ENCODE measurements around the gene TREML2.

The TREML2 gene

DNA sequence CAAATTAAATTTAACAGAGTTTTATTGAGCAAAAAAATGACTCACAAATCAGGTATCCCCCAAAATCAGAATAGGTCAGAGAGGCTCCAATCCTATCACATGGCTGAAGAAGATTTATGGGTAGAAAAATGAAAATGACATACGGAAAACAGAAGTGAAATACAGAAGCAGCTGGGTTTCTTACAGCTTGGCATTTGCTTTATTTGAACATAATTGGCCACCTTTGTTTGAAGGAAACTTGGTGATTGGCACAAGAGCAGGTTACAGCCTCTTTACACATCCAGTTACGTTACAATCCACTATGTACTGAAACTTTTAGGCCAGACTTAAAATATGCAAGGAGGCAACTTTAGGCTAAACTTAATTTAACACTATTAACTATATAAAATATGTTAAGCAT is 26.3 kb downstream of the TREML2 start:
- DNase-seq, result peak; percentile 18 to 36

DNA sequence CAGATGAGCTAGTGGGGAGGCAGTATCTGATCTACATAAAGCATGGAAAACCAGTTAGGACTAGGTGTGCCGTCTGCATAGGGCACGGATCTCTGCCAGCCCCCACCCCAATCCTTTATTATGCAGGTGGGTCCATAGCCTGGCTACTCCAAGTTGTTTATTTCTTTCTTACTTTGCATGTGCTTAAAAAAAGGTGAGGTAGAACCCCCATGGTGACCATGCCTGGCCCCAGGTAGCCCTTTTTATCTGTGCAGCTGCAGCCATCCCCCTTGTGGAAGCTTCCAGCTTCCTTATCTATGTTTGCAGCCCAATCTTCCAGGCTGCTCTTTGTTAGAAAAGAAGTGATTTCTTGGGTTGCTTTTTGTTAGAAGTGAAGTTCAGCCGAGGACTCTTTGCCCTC is 29.0 kb downstream of the TREML2 start:
- DNase-seq, result no peak

DNA sequence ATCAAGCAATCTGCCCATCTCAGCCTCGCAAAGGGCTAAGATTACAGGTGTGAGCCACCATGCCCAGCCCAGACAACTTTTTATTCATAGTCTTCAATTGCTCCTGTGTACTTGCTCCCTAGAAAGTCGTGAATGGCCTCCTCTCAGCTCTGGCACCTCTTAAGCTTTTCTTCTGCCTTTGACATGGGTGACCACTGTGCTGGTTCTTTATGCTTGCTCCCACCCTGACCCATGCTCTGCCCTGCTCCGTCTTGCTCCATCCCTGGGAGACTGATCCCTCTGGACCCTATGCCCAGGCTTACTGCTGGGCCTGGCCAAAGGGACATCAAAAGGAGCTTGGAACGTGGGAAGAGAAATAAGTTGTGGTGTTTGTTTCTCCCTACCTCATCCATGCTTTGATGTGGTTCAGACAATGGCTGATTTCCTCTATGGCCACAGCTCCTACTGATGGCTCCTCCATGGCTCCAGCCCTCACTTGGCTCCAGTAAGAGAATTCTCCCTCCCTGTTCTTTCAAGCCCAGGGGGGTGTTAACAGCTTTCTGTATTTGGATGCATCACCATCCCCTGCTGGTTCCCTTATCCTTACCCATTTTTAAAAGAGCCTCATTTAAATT is 30.3 kb downstream of the TREML2 start:
- DNase-seq, result no peak

DNA sequence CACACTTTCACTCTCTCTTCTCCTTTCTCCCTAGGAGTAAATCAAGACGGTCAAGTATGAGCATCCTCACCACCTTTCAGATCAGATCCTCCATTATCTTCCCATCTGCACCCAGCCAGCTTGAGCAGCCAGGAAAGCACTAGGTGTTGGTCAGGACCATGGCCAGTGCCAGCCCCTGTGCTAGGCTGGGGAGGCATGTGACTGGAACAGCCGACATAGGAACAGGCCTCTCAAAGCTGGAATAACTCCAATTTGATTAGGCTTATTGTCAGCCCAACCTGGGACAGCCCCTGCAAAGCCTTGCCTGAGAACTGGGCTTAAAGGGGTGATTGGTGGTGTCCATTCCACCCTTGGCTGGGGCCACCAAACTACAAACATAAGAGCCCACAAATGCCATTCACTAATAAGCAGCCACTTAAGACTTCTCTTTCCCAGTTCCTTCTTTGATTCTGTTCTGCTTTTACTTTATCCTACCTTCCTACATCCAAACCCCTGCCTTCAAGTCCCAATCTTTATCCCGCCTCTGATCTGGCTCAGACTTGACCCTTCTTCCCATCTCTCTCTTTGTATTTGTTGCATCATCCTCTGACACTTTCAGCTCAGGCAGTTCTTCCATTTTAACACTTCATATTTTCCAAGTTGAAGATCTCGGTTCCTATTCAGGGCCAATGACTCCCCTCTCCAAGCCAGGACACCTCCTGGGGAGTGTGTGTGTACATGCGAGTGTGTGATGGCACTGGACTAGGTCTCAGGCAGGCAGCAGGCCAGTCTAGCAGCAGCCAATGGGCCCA is 33.6 kb downstream of the TREML2 start:
- DNase-seq, result no peak

DNA sequence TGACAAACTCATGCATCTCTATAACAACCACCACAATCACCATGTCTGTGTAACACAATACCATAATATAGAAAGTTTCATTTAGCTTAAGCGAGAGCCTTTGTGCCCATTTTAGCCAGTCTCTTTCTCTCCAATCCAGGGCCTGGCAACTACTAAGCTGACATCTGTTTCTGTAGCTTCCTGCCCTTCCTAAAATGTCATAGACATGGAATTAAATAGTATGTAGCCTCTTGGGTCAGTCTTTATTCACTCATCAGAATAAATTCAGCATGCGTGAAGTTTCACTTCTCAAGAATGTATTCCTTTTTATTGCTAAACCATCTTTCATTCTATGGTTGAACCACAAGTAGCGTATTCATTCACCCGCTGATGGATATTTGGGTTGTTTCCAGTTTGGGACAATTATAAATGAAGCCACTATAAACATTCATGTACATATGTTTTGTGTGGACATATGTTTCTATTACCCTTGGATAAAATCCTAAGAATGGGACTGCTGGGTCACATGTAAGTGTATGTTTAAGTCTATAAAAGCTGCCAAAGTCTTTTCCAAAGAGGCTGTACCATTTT is 36.3 kb downstream of the TREML2 start:
- no peak for DNase-seq

DNA sequence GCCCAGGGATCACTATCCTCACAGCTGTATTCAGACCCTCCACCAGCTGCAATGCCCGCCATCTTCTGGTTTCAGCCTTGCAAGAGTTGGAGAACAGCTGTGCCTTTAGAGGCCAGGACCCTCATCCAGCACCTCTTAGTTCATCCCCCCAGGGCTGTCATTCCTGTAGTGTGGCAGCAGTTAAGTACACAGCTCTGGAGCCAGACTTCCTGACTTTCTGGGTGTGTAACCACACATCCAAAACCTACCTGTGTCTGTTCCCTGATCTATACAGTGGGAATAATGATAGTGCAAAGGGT is 37.6 kb downstream of the TREML2 start:
- no peak for DNase-seq

DNA sequence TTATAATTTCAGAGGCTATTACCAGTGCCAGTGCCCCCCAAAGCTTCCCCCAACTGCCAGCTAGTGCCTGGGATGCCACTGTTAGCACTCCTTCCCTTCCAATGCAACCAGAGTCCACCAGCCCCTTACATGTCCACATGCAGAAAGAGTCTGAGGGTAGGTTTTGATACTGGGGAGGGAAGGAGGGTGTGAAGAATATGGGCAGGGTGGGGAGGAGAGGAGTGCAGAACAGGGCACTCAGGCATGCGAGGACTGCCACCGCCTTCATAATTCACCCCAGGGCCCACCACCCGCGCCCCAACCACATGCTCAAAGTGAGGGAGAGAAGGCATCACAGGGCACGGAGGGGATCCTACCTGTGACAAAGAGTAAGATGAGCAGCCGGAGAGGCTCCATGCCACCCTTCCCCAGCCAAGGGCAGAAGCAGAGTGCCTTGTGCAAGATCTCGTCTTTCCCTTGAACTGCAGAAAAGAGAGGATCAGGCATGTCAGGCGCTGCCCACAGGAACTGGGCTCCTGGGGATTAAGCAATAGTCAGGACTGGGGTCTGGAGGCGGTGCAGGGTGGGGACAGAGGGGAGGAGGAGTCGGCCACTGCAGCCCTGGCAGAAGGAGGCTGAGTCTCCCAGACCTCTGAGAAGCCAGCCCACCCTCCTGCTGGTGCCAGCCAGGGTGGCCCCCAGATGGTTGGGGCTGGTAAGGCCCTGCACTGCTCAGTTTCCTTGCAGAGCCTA is 38.1 kb downstream of the TREML2 start, which contains the start of gene TREM2:
Gene TREM2 (minus strand): TSS at position 430 of the 732 bp plus-strand sequence. CDS start 34 bp downstream, at position 396.
- peak; percentile 41 to 63 for DNase-seq

DNA sequence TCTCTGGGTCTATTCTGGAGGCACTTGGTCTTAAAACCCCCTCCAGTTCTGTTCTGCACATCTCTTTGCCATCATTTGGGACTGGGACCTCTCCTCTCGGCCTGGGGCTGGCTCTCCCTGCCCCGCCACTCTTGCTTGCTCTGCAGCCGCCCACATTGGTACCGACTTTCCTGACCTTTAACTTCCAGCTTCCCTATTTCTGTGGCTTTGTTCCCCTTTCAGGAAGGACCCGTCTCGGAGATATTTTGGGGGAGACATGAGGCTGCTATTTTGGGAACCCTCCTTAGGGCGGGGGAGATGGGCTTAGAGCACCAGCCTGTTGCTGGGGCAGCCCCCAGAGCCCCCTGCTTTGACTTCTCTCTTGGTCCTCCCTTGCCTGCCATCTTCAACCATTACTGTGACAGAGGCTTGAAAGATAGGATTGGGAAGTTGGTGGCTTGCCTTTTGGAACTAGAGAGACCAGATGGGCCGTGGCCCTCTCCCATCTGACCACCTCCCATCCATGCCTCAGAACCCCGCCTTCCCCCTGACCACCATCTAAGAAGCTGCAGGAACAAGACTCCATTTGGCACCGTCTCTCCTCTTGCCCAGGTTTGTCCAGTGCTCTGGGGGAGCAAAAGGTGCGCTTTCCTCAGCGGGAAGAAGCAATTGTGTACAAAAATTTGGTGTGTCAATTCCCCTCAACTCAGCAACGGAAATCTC is 38.9 kb downstream of the TREML2 start:
- peak; percentile 65 to 66 for DNase-seq

DNA sequence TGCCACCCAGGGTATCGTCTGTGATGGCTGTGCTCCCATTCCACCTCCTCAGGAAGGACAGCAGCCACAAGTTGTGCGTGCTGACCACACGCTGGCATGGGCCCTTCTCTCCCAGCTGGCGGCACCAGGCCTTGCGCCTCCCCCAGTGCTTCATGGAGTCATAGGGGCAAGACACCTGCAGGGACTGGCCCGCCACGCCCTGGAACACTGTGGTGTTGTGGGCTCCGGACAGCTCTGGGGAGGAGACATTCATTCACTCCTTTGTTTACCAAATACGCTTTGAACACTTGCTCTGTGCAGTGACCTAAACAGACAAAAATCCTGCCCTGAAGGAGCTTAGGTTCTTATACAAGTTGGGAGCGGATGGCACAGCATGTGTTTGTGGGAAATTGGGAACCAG is 39.6 kb downstream of the TREML2 start:
- no peak for DNase-seq

DNA sequence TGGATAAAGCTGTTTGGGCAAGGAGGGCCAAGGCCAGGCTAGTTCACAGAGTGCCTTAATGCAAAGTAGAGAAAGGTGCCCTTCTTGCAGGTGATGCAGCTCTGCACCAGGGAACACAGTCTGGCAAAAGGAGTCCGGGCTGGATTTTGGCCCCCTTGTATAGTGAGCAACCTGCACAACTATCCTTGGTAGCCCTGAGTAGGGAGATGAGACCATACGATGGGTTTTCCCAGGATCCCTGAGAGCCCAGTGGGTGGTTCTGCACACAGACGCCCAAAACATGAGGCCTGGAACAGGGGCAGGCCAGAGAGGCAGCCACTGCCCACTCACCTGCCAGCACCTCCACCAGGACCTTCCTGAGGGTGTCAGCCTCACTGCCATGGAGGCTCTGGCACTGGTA is 40.0 kb downstream of the TREML2 start:
- DNase-seq, result no peak

DNA sequence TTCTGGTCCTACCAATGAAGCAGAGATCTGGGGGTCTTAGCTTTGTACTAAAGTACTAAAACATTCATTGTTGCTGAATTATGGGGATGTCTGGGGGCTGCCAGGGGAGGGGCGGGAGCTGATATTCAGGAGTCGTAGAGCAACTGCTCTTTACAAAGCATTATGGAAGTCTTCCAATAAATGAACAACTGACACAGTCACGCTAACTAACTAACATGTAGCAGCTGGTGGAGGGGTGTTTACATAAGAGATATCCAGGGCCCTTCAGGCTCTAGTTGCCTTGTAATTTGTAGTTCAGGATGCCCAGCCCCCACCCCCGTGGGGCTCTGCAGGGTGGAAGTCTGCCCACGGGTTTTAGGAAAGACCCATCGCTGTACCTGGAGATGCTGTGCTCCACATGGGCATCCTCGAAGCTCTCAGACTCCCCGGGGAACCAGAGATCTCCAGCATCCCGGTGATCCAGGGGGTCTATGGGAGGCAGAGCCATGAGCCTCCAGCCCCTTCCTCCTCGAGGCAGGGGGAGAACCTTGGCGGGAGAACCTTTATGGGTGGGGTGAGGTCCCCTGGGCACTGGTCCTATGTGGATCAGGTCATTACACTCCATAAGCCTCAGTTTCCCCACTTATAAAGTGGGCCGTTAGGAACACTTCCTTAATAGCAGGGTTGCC is 41.4 kb downstream of the TREML2 start:
- DNase-seq, result no peak

DNA sequence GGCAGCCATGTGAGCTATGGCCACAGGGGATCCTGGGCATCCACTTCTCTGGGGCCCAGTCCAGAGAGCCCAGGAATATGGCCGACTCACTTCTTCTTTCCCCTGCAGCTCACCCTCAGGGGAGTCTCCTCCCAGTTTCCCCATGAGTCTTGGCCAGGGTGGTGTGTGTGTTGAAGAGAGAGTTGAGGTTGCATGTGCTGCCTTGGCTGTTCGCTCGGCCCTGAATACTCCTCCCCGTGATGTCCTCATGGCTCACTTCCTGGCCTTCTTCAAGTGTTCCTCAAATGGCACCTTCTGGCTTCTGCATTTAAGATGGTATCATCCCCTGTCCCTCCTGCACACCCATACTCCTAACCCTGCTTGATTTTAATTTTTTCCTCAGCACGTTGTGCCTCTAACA is 43.6 kb downstream of the TREML2 start:
- peak; percentile 64 to 69 for DNase-seq

DNA sequence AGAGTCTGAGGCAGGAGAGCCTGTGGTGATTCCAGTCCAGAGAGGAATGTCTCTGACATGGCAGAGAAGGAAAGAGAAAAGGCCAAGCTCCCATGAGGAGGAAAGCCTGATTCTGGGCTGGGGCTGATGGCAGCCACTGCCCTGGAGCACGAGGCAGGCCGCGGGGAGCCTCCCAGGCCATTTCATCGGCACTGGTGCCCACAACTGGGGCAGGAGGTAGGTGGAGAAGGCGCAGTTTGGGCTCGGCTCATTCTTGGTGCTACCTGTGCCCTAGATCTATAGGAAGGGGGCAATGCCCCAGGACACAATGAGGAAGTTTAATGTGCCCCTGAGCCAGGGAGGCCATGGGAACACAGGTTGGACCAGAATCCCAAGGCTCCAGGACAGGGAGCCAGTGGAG is 44.2 kb downstream of the TREML2 start:
- no peak for DNase-seq

DNA sequence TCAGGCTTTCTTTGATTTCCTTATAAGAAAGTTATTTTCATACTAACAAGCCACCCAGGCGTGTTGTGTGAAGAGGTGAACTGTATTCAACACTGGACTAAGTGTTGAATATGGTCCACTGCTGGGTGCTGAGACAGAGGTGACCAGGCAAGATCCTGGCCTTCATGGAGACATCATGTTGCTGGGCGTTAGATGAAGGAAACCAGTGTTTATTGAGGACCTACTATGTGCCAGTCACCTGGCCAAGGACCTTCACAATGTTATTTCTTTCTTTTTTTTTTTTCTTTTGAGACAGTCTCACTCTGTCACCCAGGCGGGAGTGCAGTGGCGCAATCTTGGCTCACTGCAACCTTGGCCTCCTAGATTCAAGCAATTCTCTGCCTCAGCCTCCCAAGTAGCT is 44.9 kb downstream of the TREML2 start:
- DNase-seq, result no peak

DNA sequence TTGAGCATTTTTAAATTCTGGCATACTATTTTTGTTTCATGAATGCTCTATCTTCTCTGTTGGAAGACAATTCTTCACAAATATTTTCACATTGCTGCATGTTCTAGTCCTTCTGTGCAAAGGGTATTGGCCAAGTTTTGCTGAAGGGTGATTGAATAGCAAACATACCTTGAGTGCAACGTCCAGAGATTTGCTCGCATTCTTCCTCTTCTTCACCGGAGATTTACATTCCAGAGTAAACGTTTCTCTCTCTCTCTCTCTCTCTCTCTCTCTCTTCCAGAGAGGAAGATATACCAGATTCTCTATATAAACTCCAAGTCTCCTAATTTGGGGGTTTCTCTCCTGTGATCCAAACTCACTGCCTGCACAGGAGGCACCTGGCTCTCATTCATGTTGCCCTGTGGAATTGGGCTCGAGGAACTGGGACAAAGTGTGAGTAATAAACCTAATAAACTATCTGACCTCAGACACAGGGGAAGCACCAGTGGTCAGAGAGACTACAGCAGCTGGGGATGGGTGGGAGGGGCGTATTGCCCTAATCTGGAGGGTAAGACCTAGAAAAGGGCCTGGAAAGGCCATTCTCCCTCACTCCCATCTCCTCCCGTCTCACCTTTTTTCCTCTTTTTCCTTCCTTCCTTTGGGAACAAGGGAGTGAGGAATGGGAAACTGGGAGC is 45.7 kb downstream of the TREML2 start:
- DNase-seq, result no peak

DNA sequence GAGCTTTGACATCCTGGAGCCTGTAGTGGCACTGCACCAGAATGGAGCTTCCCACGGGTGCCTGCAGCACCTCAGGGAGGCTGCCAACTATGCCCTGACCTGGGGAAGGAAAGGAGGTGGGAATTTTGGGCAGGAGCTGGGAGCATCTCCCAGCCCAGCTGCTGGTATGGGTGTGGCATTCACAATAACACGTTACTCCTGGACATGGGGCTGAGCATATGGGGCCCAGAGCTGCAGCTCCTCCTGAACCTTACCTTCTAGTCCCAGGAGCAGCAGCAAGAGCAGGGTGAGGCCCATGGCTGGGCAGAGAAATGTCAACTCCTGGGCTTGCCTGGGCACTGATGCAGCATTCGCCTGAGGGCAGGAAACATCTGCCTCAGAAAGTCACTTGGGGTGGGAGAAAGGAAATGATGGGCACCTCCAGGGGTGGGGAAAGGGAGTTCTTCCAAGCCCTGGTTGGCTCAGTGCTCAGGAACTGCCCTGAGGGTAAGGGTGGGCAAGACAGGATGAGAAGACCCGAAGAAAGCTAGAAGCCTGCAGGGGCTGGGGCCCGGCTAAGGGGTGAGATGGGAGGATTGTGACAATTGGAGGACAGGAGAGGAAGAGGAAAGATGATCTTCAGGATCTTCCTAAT is 46.8 kb downstream of the TREML2 start, which contains the start of gene TREML1:
Gene TREML1 (minus strand): TSS at position 356 of the 634 bp plus-strand sequence. CDS start 59 bp downstream, at position 297.
- DNase-seq, result no peak

DNA sequence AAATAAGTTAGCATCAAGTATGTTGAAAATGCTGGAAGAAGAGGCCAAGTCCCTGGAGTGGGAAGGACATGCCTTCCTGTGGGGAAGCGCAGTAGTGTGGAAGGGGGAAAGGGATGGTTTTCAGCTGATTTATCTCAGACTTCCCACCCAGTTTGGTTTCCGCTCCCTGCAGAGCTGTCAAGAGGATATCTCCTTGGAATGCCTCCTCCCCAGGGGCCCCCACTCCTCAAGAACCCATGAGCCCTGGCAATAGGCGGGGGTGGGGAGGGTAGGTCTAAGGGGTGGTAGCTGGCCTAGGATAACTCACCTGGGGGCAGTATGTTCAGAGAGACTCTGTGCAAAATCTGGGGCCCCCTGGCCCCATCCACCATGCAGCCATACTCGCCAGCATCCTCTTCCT is 47.5 kb downstream of the TREML2 start:
- no peak for DNase-seq

DNA sequence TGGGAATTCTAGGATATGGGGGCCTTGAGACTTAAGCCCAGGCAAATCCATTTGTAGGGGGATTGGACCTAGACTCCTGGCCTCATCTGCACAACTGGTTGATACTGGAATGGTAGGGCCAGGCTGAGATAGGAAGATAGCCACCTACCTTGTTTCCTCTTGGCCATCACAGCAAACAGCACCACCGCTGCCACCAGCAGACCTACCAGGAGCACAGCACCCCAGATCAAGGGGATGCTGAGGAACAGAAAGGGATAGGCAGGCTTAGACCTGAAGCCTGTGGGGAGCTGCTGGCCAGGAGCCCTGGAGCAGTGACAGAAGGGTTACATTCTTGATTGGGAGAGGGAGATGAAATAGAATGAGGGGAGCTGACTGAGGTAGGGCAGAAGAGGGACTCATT is 50.3 kb downstream of the TREML2 start:
- no peak for DNase-seq

DNA sequence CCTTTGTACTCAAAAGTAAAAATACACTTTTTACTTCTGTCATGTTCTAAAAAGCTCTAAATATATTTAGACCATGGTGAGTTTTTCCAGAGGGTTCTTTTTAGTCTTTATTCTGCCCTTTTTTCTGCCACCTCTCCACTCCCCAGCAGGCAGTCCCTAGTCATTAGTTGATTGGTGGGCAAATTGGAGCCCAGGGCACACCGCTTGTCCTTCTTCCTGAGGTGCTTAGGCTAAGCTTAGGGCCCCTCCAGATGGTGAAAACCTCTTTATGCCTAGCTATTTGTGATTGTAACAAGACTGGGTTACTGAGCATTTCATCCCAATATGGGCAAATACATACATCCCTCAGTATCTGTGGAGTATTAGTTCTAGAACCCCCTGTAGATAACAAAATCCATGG is 53.0 kb downstream of the TREML2 start:
- DNase-seq, result no peak

Data from inflammatory macrophage treated with lipopolysaccharide for 1 hour (primary cell).